Stimulated activated CD8-positive, alpha-beta memory T cell treated with anti-CD3 and anti-CD28 coated beads, Interleukin-7, amount 100 ng/mL, for 48 hours (primary cell): ENCODE results near the gene SEMA3F.

ENCODE experiments used
- DNase-seq, 2 donors: peaks; one replicate each; pipeline ENCODE4 v3.0.0-alpha.2; 2020; ENCODE audit warnings: low read depth in 1 of 2; ENCODE audit errors: extremely low read depth in 1 of 2

The SEMA3F gene

DNA sequence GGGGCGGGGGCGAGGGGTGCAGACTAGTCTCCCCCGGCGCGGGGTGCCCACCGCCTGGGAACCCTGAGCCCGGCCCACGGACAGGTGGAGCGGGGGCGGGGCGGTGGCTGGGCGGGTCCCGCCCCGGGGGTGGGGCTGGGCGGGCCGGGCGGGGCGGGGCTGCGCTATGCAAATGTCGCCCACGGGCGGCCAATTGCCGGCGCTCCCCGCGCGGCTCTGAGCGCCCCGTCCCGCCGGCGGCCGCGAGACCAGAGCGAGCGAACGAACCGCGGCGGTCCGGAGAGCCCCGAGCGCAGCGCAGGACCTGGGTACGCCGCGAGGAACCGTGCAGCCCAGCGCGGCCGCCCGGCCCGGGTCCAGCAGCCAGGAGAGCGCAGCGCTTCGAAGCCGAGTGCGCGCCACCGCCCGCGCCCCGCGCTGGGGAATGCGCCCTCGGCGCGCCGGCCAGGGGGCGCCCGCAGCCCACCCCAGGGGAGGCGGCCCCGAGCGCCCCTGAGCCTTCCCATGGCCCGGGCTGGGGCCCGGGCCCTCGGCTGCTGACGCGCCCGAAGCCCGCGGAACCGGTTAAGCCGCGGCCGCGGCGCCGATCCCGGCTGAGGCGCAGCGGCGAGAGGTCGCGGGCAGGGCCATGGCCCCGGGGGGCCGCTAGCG is at the start of gene SEMA3F:
Gene SEMA3F, plus strand, starts transcription at position 485 of the 651 bp plus-strand sequence. CDS start 4,299 bp downstream, outside the sequence.
- DNase-seq: peak; percentile 7 to 32

DNA sequence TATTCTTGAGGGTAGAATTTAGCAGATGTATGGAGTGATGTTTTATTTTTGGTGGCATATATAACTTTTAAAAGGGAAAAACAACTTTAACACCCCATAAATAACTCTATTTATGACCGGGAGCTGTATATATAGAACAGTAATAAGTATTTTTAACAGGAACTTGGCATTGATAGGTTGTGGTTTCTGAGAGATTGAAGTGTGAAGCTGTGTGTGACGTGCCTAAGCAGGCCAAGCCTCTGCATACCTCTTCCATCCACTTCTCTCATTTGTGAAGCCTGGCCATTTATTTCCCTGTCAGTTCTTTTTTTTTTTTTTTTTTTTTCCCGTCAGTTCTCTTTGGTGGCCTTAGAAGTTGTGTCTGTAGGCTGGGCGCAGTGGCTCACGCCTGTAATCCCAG is 43.4 kb upstream of the SEMA3F start:
- no peak for DNase-seq

DNA sequence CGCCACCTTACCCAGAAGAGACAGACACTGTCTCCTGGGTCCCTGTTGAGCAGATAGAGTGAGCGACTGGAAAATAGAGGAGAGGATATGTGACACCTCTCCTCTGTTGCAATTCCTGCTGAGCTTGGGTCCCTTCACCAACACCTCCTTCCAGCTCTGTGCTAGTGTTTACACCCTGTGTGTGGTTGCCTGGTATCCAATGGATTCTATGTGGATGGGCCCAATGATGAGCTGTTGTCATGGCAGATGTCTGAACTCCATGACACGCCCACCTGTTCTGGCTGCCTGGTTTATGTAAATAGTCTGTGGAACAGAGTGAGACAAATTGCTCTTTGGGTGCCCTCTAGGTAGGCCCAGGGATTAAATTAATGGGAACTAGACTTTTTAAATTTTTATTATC is 42.7 kb upstream of the SEMA3F start:
- DNase-seq: no peak

DNA sequence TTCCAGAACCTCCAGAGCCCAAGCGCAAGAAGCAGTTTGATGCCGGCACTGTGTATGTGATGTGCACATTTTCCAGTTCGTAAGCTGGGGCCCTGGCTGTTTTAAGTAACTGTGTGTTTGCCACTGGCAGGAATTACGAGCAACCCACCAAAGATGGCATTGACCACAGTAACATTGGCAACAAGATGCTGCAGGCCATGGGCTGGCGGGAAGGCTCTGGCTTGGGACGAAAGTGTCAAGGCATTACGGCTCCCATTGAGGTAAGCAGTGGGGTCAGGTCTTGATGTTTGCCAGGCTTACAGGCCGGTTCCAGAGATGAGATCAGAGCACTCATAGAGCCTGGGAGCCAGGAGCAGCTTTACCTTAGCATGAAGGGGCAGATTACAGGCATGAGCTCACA is 38.0 kb upstream of the SEMA3F start:
- no peak for DNase-seq

DNA sequence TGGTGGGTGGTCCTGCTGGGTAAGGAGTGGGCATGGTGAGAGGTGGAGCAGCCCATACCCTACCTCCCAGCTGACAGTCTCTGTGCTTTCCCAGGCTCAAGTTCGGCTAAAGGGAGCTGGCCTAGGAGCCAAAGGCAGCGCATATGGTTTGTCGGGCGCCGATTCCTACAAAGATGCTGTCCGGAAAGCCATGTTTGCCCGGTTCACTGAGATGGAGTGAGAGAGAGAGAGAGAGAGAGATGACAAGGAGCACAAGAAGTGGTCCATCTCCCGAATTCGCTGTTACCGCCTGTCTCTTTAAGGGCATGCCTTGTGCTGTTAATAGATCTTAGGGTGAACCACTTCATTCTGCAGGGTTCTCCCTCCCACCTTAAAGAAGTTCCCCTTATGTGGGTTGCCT is 36.9 kb upstream of the SEMA3F start:
- no peak for DNase-seq

DNA sequence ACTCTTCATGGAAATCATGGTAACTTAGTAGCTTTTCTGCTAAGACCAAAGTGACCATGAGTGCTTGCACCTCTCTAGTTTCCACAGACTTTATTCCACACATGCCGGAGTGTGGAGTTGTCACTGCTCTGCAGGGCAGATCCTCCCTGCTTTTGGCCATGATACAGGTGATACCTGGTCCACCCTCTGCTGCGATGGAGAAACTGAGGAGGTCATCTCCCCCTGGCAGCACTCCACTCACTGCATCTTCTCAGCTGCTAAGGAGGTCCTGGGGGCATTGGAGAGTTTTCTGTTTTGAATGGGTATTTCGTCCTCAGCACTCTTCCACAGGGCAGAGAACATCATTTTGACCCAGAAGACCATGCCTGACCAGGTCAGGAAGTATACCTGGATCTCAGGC is 35.3 kb upstream of the SEMA3F start:
- no peak for DNase-seq

DNA sequence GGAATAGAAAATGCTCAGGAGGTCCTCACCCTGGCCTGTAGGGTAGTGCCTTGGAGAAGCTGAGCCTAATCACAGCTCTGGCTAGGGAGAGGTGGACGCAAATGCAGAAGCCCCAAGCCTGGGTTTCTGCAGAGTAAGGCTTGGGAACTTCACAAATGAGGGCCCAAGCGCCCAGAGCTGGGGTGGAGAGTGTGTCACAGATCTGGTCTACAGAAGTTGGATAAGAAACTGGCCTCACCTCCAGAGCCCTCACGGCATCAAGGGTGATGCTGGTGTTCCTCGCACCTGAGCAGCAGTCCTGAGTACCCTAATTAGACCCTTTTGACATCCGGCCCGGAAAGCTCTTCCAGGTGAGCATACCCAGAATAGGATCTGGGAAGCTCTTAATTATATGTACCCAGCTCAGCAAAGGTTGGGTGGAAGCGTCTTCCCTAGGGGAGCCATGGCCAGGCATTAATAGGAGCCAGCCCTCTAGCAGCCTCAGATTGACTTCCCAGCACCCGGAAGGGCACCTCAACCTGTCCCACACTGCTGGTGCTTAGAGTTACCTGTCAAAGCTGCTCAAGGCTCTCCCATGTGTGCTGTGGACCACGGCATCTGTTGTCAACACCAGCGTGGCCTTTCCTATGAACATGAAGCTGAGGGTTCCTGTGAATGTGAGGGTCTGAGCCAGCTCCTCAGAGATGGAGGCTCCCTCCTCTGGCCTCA is 34.6 kb upstream of the SEMA3F start:
- DNase-seq: no peak

DNA sequence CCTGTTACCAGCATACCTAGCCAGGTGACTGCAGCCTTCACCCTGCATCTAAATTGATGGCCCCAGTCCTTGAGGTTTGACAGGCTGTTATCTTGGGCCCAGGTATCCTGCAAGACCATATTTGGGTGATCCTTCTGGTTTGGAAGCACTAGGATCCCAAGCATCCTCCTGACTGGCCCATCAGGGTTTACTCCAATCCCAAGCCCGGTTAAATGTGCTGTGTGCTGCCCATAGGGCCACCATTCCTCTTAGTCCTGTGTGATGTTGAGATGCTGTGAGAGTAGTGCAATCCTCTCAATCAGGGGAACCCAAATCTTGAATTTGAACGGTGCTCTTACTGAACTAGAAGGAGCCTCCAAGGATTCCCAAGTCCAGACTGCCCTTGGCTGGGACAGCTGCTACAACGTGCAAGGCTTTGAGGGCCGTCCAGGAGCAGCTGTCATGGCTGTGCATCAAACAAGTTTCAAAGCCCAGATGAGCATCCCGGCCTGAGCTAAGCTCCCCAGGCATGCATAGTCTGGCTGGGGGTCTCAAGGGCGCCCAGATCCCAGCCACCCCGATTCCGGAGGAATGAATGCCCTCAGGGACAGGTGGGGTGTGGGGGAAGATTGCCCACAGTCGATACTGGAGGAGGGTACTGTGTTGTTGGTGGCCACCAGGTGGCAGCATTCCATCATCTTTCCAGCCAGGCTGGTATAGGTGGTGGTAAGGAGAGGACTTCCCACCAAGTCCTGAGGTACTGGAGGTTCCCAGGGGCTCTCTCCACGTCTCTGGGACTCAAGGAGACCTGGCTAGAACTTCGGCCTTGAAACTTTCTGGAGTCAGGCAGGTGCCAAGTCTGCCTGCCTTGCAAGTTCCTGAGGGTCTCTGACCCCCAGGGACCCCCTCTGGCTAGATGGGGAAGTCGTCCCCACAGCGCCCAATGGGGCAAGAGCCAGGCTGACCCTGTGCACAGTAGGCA is 33.8 kb upstream of the SEMA3F start:
- peak; percentile 22 to 38 for DNase-seq

DNA sequence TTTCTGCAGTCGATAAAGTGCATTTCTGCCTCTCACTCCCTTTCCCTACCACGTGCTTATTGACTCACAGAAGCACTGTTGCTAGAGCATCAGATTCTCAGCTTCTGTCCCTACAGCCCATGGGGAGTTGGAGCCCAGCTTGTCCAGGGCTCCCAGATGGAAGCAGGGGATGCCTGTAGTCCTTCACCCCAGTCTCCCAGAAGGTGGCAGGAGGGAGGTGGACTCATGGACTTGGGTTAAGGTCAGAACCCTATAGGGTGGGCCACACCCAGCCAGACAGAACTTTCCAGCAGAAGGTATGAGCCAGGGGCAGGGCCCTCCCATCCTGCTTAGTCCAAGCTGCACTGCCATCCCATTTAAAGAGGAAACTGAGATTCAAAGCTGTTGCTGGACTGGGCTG is 33.1 kb upstream of the SEMA3F start:
- DNase-seq: no peak

DNA sequence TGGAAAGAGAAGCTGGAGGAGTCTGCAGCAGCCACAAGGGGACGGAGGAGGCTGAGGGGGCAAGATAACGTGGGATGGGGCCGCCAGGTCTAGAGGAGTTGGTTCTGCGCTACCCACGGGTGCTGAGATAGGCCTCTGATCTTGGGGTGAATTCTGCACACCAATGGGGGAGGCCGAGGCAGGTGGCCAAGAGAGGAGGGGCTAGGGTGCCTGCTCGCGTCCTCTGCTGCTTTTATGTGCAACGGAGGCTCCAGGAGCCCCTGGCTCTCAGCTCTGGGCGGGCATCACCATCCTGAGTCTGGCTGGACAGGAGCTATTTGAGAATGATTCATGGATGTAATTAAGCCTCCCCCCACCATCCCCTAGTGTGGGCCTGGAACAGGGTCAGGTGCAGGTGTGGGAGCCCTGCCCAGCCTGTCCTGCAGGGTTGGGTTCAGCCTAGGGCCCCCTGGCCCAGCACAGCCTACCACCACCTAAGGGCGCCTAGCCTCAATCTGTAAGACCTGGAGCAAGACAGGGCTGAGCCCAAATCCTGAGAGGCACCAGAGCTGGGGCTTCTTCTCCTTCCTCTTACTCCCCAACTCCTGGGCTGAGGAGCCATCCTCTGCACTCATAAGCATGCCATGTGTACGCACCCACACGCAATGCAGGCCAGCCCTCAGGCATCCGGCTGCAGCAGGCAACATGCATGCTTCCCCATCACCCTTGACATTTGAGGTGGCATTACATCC is 32.3 kb upstream of the SEMA3F start:
- DNase-seq: no peak

DNA sequence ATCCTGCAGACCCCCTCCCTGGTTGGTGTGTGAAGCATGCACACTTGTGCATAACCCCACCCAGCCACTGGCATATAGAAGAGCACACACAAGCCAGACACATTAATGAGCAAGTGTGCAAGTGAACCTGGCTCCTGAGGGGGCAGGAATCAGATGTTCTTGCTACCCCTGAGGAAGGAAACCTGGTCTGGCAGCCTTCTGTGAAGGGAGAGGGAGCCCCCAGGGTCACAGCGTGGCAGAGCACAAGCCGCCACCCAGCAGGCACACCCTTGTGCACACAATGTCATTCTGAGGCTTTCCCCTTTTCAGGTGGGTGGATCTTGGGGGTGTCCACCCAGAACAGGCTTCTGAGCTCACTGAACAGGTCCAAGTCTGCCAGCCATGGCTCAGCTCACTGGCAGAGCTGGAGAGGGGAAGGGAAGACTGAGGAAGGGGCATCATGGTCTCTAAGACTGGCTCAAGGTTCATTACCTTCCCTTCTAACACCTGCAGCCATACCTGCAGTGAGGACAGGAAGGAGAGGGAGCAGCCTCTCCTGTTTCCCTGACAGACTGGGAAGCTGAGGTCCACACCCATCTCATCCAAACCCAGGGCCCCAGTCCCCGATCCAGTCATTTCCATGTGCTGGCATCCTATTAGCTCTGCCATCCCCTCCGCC is 31.6 kb upstream of the SEMA3F start:
- DNase-seq: no peak

DNA sequence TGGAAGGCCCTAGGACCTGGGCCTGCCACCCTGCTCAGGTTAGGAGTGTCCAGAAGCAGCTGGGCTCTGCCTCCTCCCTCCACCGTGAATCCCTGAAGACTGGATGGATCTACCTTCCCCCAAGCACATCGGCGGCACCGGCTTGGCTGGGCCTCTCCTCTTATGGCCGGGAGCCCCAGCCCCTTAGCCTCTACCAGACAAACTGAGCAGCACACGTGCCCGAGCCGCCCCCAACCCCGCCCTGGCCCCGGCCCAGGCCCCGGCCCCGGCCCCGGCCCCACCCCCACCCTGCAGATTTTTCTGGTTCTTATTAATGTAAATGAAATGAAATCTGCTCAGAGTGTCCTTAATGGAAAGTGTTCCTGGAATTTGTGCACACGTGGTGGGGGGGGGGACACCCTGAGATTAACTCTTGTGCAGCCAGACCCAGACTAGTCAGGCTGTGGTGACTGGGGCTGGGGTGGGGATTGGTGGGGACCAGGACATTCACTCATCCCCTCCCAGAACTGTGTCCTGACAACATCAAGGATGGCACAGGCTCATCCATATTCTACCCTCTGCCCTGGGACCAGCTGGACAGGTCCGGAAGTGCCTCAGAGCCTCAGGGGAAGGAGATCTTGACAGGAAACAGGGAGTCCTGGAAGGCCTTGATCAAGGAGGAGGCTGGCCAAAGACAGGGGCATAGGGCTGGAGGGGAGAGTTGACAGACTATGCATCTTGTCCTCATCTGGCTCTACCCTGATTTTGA is 30.9 kb upstream of the SEMA3F start:
- DNase-seq: no peak

DNA sequence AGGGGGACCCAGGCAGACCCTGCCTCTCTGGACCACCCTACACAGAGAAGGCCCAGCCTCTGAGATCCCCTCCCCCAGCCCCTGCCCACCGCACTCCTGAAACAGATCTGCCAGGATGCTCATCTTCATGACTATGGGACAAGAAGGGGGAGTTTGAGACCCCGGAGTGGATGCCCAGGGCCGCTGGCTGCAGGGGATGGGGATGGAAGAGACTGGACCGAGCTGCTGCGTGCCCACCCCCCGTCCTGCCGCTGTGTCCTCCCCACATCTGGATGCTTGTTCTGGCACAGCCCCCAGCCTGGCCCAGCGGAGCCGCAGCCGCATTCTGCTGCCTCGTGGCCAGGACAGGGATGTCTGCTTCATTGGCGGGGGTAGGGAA is 30.3 kb upstream of the SEMA3F start:
- no peak for DNase-seq

DNA sequence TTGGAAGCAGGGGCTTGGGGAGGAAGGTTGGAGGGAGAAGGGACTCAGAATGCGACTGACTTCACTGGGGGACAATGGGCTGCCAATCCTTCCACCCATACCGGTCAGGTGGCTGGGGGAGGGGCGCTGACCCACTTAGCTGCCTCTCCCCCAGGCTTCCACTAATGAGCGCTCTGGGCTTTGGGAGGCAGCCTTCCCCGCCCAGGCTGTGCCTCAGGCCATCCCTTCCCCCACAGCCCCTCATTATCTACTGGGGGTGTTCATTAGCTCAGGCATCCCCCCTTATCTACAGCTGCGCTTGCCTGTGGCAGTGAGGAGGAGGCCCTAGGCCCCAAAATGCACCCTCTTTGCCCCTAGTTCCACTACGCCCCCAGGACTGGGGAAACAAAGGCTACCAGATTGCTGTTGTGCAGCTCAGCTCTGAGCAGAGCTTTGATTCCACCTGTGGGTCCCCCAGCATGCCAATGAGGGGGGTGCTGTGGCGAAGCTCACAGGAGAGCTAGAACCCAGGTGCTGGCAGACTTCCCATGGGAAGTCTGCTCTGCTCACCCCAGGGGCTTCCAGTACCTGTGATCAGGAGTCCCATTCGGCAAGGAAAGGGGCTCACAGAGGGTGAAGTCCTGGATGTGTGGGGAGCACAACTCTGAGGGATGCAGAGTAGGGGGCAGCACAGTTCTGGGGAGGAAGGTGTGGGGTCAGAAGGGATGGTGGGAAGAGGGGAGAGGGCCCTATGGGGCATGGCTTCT is 29.4 kb upstream of the SEMA3F start:
- no peak for DNase-seq

DNA sequence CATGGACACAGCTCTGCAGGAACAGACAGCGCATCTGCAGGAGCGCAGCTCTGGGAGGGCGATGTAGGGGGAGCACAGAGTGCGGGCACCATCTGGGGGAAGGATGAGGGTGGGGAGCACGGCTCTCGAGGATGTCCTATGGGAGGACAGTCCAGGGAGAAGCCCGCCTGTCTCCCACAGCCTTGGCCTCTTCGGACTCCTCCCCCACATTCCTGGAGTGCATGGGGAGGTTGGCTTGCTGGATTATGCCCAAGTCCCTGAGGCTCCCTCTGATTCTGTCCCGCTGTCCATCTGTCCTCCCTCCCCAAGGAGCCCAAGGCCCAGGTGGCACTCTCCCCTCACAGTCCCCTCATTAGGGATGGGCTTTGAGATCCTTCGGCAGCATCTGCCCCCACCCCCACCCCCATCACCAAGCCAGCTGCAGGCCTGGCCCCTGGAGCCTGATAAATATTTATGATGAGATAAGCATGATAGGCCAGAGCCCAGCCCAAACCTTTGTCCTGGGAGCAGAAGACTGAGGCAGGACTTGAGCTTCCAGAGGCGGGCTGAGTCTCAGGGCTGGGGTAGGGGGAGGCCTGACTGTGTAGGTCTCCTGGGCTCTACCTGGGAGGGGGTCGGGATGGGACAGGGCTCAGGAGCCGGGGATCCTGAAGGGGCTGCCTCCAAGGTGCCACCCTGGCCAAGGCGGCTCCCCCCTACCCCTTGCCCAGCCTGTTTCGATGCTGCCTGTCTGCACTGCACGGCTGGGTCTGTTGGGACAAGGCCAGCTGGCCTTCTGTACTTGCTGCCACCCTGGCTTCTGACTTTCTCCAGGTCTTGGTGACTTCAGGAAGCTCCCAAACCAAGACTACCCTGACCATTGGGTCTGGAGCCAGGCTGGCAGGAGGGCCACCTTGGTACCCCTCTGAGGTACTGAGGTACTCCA is 28.6 kb upstream of the SEMA3F start:
- no peak for DNase-seq

DNA sequence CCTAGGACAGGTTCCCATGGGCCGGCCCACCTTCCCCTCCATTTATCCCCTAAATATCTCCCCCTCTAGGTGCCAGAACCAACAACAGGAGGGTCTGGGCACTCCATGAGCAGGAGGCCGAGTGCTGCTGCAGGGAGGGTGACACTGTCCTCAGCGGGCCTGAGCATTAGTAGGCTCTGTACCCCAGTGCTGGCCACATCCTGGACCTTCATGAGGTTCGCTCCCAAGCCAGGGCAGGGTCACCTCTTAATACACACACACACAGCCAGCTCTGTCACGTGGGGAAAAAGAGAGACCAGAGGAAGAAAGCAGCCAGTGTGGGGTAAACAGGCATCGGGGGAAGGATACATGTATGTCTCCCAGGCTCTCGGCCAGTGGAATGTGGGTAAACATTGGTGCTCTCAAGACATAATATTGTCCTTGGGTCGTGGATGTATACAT is 27.9 kb upstream of the SEMA3F start:
- DNase-seq: no peak

DNA sequence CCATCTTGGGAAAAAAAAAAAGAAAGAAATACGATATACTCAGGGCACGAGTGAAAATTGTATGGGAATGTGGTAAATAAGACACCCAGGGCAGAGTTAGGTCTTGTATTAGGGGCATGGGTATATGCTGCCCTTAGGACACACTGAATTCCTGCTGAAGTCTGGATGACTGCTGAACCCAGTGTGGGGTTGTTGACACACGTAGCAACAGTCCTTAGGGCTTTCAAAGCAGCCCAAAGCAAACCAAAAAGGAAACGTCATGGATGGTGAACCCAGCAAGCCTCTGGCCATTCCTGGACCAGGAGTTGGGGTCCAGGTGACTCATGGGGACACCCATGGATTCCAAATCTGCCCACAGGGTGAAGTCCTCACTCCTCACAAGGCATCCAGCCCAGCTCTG is 27.1 kb upstream of the SEMA3F start:
- DNase-seq: no peak

DNA sequence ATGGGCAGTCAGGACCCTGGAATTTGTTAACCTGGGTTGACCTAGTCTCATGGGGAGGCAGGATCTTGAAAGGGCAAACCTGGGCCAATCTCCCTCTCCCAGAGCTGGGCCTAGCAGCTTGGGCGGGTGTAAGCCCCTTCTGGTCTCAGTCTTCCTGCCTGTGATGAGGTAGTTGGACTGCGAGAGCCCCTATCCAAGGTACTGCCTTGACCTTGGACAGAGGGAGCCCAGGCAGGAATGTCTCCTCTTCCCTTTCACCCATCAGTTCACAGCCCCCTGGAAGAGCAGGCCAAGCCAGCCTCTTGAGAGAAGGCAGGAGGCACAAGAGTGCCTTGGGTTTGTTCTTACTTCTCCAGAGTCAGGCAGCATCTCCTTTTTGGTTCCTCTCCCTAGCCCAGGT is 24.7 kb upstream of the SEMA3F start:
- DNase-seq: no peak
